ENCODE measurements around the gene CENPP.

The CENPP gene

GRCh38 chr9:92393686-92394085, 67.9 kb downstream of the CENPP start:
- H3K79me2 ChIP-seq (ENCODE audit: low read length): no peaks in the 10 kb centered on the region
- TF ChIP-seq EZH2phosphoT487 (IDR thresholded peaks at IDR 0.05; ENCODE audit: low read length) (no peak), CTCF (IDR thresholded peaks at IDR 0.05; ENCODE audit: low read length) (no peak), EZH2 (optimal IDR thresholded peaks at IDR 0.05; ENCODE audit: low read depth, low read length) (no peak)
- H3K4me1 ChIP-seq (ENCODE audit: low read length): no peaks in the 10 kb centered on the region
- no peaks in the 10 kb centered on the region for H3F3A ChIP-seq (ENCODE audit: insufficient read depth, low read length)
- no peaks in the 10 kb centered on the region for H4K20me1 ChIP-seq (ENCODE audit: insufficient read depth, low read length)
- H3K4me3 ChIP-seq (ENCODE audit: low read length): no peak overlapping the region
- DNase-seq: no peak
- no peak overlapping the region for H2AFZ ChIP-seq (ENCODE audit: low read length)
- H3K27me3 ChIP-seq (replicated peaks; ENCODE audit: insufficient read depth, low read length): no peaks in the 10 kb centered on the region
- no peak overlapping the region for H3K27ac ChIP-seq (ENCODE audit: low read length)
- H3K4me2 ChIP-seq (ENCODE audit: low read depth, low read length): no peak overlapping the region
- no peaks in the 10 kb centered on the region for H3K36me3 ChIP-seq (replicated peaks; ENCODE audit: insufficient read depth, low read length)
- no peaks in the 10 kb centered on the region for H3K9me2 ChIP-seq (replicated peaks; ENCODE audit: insufficient read depth, low read length)
- no peaks in the 10 kb centered on the region for H3K9me3 ChIP-seq (replicated peaks; ENCODE audit: insufficient read depth, low read length)
- no peak overlapping the region for H3K9ac ChIP-seq (ENCODE audit: low read length)

- no peaks in the 10 kb centered on the region for H3K36me3 ChIP-seq (replicated peaks; ENCODE audit: insufficient read depth, low read length)
- no peaks in the 10 kb centered on the region for H3K4me1 ChIP-seq (ENCODE audit: low read length)
- H3K4me3 ChIP-seq (ENCODE audit: low read length): no peak overlapping the region
- H3K9ac ChIP-seq (ENCODE audit: low read length): no peak overlapping the region
- no peaks in the 10 kb centered on the region for H4K20me1 ChIP-seq (ENCODE audit: insufficient read depth, low read length)
- H3K9me3 ChIP-seq (replicated peaks; ENCODE audit: insufficient read depth, low read length): no peaks in the 10 kb centered on the region
- H3K79me2 ChIP-seq (ENCODE audit: low read length): no peaks in the 10 kb centered on the region
- H2AFZ ChIP-seq (ENCODE audit: low read length): no peak overlapping the region
- H3K27ac ChIP-seq (ENCODE audit: low read length): no peak overlapping the region
- no peak overlapping the region for H3K4me2 ChIP-seq (ENCODE audit: low read depth, low read length)
- no peaks in the 10 kb centered on the region for H3K27me3 ChIP-seq (replicated peaks; ENCODE audit: insufficient read depth, low read length)
- no peaks in the 10 kb centered on the region for H3K9me2 ChIP-seq (replicated peaks; ENCODE audit: insufficient read depth, low read length)
- DNase-seq: no peak
- no peaks in the 10 kb centered on the region for H3F3A ChIP-seq (ENCODE audit: insufficient read depth, low read length)
- TF ChIP-seq CTCF (IDR thresholded peaks at IDR 0.05; ENCODE audit: low read length) (no peak), EZH2phosphoT487 (IDR thresholded peaks at IDR 0.05; ENCODE audit: low read length) (no peak), EZH2 (optimal IDR thresholded peaks at IDR 0.05; ENCODE audit: low read depth, low read length) (no peak)
These were observed 69.9 kb downstream of the CENPP start for GRCh38 chr9:92395617-92396016.

GRCh38 chr9:92397853-92398252, 72.1 kb downstream of the CENPP start:
- Histone ChIP-seq H3F3A (ENCODE audit: insufficient read depth, low read length) (no peaks in the 10 kb centered on the region), H3K4me1 (ENCODE audit: low read length) (no peaks in the 10 kb centered on the region)
- no peak for TF ChIP-seq CTCF (IDR thresholded peaks at IDR 0.05; ENCODE audit: low read length)
- TF ChIP-seq EZH2phosphoT487 (IDR thresholded peaks at IDR 0.05; ENCODE audit: low read length): no peak
- TF ChIP-seq EZH2 (optimal IDR thresholded peaks at IDR 0.05; ENCODE audit: low read depth, low read length): no peak

More at GRCh38 chr9:92397853-92398252, 72.1 kb downstream of the CENPP start:
- H3K27me3 ChIP-seq (replicated peaks; ENCODE audit: insufficient read depth, low read length): no peaks in the 10 kb centered on the region
- H3K4me3 ChIP-seq (ENCODE audit: low read length): no peak overlapping the region
- H3K27ac ChIP-seq (ENCODE audit: low read length): no peak overlapping the region
- no peaks in the 10 kb centered on the region for H3K9me3 ChIP-seq (replicated peaks; ENCODE audit: insufficient read depth, low read length)
- no peak overlapping the region for H2AFZ ChIP-seq (ENCODE audit: low read length)
- DNase-seq: no peak
- no peak overlapping the region for H3K4me2 ChIP-seq (ENCODE audit: low read depth, low read length)
- H4K20me1 ChIP-seq (ENCODE audit: insufficient read depth, low read length): no peaks in the 10 kb centered on the region
- no peaks in the 10 kb centered on the region for H3K79me2 ChIP-seq (ENCODE audit: low read length)
- no peaks in the 10 kb centered on the region for H3K36me3 ChIP-seq (replicated peaks; ENCODE audit: insufficient read depth, low read length)
- no peaks in the 10 kb centered on the region for H3K9me2 ChIP-seq (replicated peaks; ENCODE audit: insufficient read depth, low read length)
- no peak overlapping the region for H3K9ac ChIP-seq (ENCODE audit: low read length)

All from MM.1S (cell line).